Lower lobe of right lung (tissue), 2 donors: Measurements from ENCODE around the gene ACCSL. TPM values are rescaled to one million over a fixed set of nuclear protein-coding genes. Genes with fewer than 3 reads are reported as not detected.
A peak's percentile ranks its signal among the peaks of the same experiment; 100 is the strongest.

ENCODE experiments used
- ATAC-seq, 2 donors: fragments of 200-7000 bp; cut with Tn5 transposase; one replicate each; pipeline ENCODE4 v1.9.1; 2020 to 2022; ENCODE audit warnings: mild to moderate bottlenecking in 2 of 2, moderate library complexity in 2 of 2
- DNase-seq: peaks from one replicate; pipeline ENCODE4 v3.0.0-alpha.2; 2020
- H3K27ac ChIP-seq: fragments of 200-600 bp; one replicate; pipeline ENCODE4 v1.8.0; 2022
- H3K27me3 ChIP-seq: fragments of 200-600 bp; one replicate; pipeline ENCODE4 v1.8.0; 2022; ENCODE audit warnings: low read depth
- H3K36me3 ChIP-seq: fragments of 200-600 bp; one replicate; pipeline ENCODE4 v1.8.0; 2022; ENCODE audit warnings: mild to moderate bottlenecking
- H3K4me1 ChIP-seq: fragments of 200-600 bp; one replicate; pipeline ENCODE4 v1.8.0; 2022
- H3K4me3 ChIP-seq: fragments of 200-600 bp; one replicate; pipeline ENCODE4 v1.8.0; 2022; ENCODE audit warnings: mild to moderate bottlenecking
- H3K9me3 ChIP-seq: fragments of 200-600 bp; one replicate; pipeline ENCODE4 v1.8.0; 2022
- intact Hi-C: fragments of 100-400 bp; cut with DNase I; formaldehyde crosslinking; loops from one replicate; pipeline ENCODE4 v1.11.0; 2022
- total RNA-seq: library from RNA; stranded (reverse); fragmentation: NEBNext Ultra II Directional; extraction: Animal tissue kit (Norgen Biotek cat#: 25700); gene quantifications from one replicate; pipeline ENCODE4 v1.2.1, GENCODE V29; 2021
- TF ChIP-seq, protein P1 (sequence below): fragments of 200-600 bp; IDR thresholded peaks from one replicate; pipeline ENCODE4 v1.8.0; 2022; ENCODE audit warnings: antibody characterized with exemption, mild to moderate bottlenecking
- donor health status: DM: no; HTN: yes; CAD: no; lungs with severe emphysema.

Gene ACCSL
- total RNA-seq, 1 donor from 2014 or later = not detected

DNA sequence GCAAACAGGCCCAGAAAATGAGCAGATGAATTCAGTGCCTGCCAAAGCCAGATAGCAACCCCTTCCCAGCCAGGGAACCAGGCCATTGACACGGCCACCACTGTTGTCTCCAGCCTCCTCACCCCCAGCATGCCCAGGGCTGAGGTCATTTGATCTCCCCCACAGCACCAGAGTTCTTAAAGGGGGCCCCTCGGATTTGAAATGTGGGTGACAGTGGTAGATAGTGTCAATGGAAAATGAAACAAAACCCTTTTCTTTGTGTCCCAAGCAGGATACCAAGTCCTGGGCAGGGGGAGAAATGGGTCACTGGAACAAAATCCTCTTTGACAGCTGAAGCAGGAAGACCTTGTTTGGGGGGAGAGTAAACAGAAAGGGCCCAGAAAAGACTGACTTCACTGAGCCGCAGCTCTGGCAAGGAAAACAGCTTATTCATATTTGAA, 14.3 kb upstream of the ACCSL start:
- no peak overlapping the region for H3K4me3 ChIP-seq

DNA sequence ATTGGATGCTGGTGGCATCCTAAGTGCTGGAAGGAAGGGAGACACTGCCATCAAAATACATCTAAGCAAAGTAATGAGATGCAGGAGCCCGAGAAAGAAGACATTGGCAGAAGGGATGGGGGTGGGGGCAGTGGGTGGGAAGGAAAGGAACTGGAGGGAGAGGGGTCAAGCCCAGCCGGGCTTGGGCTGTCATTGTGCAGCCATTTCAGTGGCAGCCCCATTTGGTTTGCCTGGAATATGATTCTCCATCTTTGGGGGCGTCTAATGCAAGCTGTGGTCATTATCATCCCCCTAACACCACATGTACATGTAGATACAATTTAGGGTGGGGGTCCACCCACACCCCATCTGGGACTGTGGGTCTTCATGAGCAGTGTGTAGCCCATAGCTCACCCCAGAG, 13.9 kb upstream of the ACCSL start:
- H3K27ac ChIP-seq = no peak overlapping the region
- intact Hi-C loops = no loop called here

More for the DNA sequence above, 14.3 kb upstream of the ACCSL start:
- TF ChIP-seq, protein P1, sequence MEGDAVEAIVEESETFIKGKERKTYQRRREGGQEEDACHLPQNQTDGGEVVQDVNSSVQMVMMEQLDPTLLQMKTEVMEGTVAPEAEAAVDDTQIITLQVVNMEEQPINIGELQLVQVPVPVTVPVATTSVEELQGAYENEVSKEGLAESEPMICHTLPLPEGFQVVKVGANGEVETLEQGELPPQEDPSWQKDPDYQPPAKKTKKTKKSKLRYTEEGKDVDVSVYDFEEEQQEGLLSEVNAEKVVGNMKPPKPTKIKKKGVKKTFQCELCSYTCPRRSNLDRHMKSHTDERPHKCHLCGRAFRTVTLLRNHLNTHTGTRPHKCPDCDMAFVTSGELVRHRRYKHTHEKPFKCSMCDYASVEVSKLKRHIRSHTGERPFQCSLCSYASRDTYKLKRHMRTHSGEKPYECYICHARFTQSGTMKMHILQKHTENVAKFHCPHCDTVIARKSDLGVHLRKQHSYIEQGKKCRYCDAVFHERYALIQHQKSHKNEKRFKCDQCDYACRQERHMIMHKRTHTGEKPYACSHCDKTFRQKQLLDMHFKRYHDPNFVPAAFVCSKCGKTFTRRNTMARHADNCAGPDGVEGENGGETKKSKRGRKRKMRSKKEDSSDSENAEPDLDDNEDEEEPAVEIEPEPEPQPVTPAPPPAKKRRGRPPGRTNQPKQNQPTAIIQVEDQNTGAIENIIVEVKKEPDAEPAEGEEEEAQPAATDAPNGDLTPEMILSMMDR = no peak
- Histone ChIP-seq H3K27me3 (no peaks in the 10 kb centered on the region), H3K27ac (no peak overlapping the region), H3K4me1 (peaks cover 48% of the 10 kb centered on the region), H3K9me3 (no peaks in the 10 kb centered on the region), H3K36me3 (no peaks in the 10 kb centered on the region)
- intact Hi-C loops = no loop called here
- ATAC-seq (no peak), DNase-seq (no peak)

DNA sequence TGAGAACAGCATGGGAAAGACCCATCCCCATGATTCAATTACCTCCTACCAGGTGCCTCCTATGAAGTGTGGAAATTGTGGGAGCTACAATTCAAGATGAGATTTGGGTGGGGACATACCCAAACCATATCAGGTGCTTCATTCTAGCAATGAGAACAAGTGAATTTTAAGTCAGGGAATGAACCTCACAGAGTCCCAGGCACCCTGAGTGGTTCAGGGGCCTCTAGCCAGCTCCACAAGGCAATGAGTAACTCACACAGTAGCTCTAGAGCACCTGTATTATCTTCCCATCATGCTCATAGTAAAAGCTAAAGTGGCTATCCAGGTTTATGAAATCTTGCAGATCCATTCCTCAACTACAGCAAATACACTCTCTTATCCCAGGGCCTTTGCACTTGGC, 13.1 kb upstream of the ACCSL start:
- ATAC-seq = no peak
- no peak for DNase-seq

More for the DNA sequence above, 13.9 kb upstream of the ACCSL start:
- H3K9me3 ChIP-seq = no peaks in the 10 kb centered on the region
- TF ChIP-seq, protein P1 = no peak
- H3K4me3 ChIP-seq = no peak overlapping the region
- H3K4me1 ChIP-seq = peaks cover 48% of the 10 kb centered on the region
- no peak for DNase-seq
- H3K36me3 ChIP-seq = no peaks in the 10 kb centered on the region
- no peaks in the 10 kb centered on the region for H3K27me3 ChIP-seq
- ATAC-seq = no peak

DNA sequence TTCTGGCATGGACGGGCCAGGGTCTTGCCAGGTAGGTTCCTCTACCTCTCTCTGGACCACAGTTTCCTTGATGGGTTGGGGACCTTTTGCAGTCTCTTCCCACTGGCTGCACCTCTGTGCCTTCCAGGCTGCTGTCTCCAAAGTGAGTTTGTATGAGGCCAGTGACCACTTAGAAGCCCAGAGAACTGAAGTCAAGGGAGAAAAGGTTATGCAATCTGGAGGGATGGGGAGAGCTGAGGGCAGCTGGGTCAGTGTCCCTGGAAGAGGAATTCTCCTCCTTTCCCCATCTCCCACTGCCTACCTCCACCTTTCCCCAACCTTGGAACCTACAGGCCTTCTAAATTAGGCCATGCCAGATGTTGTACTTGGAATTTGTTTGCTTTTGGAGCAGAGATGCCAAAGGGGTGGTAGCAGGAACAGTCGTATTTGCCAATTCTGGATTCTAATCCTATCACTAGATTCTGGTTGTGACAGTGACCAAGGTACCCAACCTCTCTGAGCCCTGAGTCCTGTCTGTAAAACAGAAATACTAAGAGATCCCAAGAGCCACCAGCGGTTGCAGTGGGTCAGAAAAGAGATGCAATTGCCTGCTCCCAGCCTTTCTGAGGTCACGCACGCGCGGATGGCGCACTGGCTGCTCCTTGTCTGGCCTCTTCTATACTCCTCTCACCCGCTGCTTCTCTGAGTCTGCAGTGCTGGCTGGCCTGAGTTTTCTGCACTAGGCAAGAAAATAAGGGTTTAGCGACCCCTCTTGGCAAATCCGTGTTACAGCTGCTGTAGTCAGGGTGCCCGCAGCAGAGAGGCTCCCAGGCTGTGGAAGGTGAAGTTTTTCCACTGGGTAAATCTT, 10.7 kb upstream of the ACCSL start:
- intact Hi-C loops = no loop called here
- Histone ChIP-seq H3K27me3 (no peaks in the 10 kb centered on the region), H3K27ac (no peak overlapping the region), H3K4me3 (no peak overlapping the region), H3K9me3 (peaks cover 9% of the 10 kb centered on the region), H3K4me1 (peaks cover 29% of the 10 kb centered on the region), H3K36me3 (no peaks in the 10 kb centered on the region)
- DNase-seq = peak; percentile 80
- TF ChIP-seq, protein P1 = peak; percentile 86
- ATAC-seq = peak; percentile 88 to 90

More for the DNA sequence above, 13.1 kb upstream of the ACCSL start:
- no peak overlapping the region for H3K4me3 ChIP-seq
- TF ChIP-seq, protein P1 = no peak
- H3K36me3 ChIP-seq = no peaks in the 10 kb centered on the region
- no peaks in the 10 kb centered on the region for H3K27me3 ChIP-seq
- peaks cover 48% of the 10 kb centered on the region for H3K4me1 ChIP-seq
- H3K27ac ChIP-seq = no peak overlapping the region
- H3K9me3 ChIP-seq = no peaks in the 10 kb centered on the region
- intact Hi-C loops = no loop called here

DNA sequence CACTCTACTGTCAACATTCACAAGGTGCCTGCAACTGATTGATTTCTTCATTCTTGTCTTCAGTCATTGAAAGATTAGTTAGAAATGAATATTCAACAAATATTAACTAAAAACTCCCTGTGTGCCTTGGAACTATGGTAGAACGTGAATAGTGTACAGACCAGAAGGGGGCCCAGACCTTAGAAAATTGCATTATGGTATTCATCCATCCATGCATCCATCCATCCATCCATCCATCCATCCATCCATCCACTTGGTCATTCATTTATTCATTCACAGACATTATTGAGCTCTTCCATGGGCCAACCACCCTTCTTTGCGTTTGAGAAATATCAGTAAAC, 10.2 kb upstream of the ACCSL start:
- peaks cover 23% of the 10 kb centered on the region for H3K4me1 ChIP-seq
- no peak overlapping the region for H3K4me3 ChIP-seq
- H3K27me3 ChIP-seq = no peaks in the 10 kb centered on the region
- H3K9me3 ChIP-seq = peaks cover 9% of the 10 kb centered on the region
- ATAC-seq (no peak), DNase-seq (no peak)
- no peak overlapping the region for H3K27ac ChIP-seq
- H3K36me3 ChIP-seq = no peaks in the 10 kb centered on the region
- TF ChIP-seq, protein P1 = no peak
- intact Hi-C loops = no loop called here
